SK-MEL-5 (cell line): ENCODE measurements around the gene SNRPA1. TPM values are rescaled to one million over a fixed set of nuclear protein-coding genes. Genes with fewer than 3 reads are reported as not detected.
A peak's percentile ranks its signal among the peaks of the same experiment; 100 is the strongest.
"Not testable (repeated sequence)": the region's sequence is repeated elsewhere in the genome, so short reads cannot be mapped to it uniquely, and the experiment has no call there.

Experiments
- DNase-seq: peaks from one replicate; pipeline ENCODE4 v3.0.0-alpha.2; 2016; ENCODE audit warnings: low read depth, low spot score
- in situ Hi-C: cut with HindIII; loops from 2 replicates; pipeline ENCODE4 v1.10.0; 2016; ENCODE audit warnings: low sequenced_read_pairs, high pct_unique_total_duplicates, low pct_unique_long_range_greater_than_20kb
- polyA plus RNA-seq, 2 experiments: library from polyadenylated mRNA; depleted of rRNA; stranded (reverse); fragments of >200 nt; gene quantifications; 2 replicates each; pipeline ENCODE4 v1.2.3, GENCODE V29; 2015
- total RNA-seq: library from RNA; depleted of rRNA; stranded (reverse); fragments of >200 nt; shearing (Covaris generic); gene quantifications from 2 replicates; pipeline ENCODE4 v1.2.3, GENCODE V29; 2014; rRNA removed

SNRPA1 gene
- 23.6 and 31.3 TPM in 2 replicates for total RNA-seq
- polyA plus RNA-seq (2015; cell fraction: cytosol; rRNA removed) = 56.5 and 84.0 TPM in 2 replicates
- 151 and 169 TPM in 2 replicates for polyA plus RNA-seq (2015; cell fraction: nucleus; rRNA removed)

- peak; percentile 93 for DNase-seq
- in situ Hi-C loops = no loop called here
These were observed at the start of gene SNRPA1 for GRCh38 chr15:101294731-101295606. Gene SNRPA1, minus strand, starts transcription at chr15:101295248. Its CDS starts 70 bp downstream, at chr15:101295178.

DNA sequence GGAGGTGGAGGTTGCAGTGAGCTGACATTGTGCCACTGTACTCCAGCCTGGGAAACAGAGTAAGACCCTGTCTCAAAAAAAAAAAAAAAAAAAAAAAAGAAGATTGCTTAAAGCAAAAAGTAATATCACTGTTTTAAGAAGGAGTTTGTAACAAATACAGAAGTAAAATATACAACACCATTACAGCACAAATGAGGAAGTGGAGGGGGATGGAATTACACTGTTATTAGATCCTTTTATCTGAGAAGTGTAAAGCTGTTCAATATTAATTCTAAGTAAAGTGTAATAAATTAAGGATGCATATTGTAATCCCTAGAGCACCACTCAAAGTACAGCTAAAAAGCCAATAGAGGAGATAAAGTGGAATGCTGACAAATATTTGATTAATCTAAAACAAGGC, 47.0 kb upstream of the SNRPA1 start:
- in situ Hi-C loops = no loop called here
- no peak for DNase-seq

GRCh38 chr15:101338502-101339057, 43.5 kb upstream of the SNRPA1 start:
- DNase-seq = no peak
- in situ Hi-C loops = no loop called here

GRCh38 chr15:101337976-101338375, 42.9 kb upstream of the SNRPA1 start:
- no peak for DNase-seq

GRCh38 chr15:101333907-101334789, 39.1 kb upstream of the SNRPA1 start:
- DNase-seq, in situ Hi-C loops: not testable (repeated sequence)

More at GRCh38 chr15:101337976-101338375, 42.9 kb upstream of the SNRPA1 start:
- in situ Hi-C loops = no loop called here

DNA sequence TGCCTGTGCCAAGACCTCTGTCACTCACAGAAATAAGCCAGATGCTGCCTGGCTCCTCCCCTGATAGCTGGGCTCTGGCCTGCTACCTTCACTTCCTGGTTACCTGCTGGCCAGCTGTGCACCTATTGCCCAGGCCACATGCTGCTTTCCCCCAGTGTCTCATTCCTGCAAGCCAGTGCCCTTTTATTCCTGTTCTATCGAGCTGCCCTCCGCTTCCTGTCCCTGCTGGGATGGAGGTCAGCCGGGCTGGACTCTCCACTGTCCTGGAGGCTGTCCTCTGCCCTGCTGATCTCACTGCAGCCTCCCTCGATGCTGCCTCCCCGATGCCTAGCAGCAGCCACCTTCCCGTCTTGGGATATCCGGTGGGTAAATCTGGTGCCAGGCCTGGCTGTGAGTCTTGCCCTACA, 37.0 kb upstream of the SNRPA1 start:
- in situ Hi-C loops = no loop called here
- no peak for DNase-seq

DNA sequence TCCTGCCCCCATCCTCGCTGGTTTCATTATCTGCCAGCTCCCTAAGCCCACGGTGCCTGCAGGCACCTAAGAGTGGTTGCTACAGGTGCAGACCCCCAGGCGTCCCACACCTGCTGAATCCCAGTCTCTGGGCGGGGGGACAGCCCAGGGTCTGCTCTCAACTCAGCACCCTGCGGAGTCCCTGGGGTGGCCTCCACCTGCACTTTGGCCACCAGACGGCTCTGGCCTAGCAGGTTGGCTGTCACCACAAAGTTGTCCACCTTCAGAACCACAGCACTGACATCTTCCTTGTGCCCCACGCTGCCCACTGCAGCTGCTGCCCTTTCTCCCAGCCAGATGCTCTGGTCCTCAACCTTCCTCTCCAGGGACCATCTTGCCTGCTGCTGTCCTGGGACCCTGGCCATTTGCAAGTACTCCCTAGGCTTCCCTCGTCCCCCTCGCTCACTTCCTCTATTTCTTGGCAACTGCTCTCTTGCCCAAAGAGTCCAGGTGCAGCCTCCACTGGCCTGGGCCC, 34.9 kb upstream of the SNRPA1 start:
- no peak for DNase-seq
- in situ Hi-C loops = no loop called here

DNA sequence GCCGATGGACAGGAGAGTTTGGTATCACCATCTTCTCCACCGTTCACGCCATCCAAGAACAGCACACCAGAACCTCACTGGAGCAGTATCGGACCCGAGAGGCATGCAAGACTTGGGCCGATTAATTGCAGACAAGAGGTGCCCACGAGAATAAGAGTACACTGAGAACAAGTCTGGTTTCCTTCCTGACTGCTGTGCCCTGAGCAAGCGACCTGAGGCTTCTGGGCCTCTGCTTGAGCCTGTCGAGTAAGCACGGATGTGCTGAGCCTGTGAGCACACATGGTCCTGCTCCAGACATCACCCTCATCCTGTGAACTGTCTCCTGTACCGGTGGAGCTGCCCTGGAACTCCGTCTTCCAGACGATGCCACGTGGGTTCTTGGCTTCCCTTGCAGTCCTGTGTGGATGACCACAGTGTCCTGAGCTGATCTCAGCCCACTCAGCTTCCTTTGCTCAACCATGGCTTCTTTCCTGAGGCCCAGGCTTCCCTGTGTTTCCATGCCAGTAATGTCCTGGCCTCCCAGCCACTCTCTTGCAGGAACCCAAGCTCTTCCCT, 34.3 kb upstream of the SNRPA1 start:
- in situ Hi-C loops = no loop called here

GRCh38 chr15:101328001-101328400, 33.0 kb upstream of the SNRPA1 start:
- in situ Hi-C loops = no loop called here
- no peak for DNase-seq

More for the DNA sequence above, 34.3 kb upstream of the SNRPA1 start:
- DNase-seq = no peak

DNA sequence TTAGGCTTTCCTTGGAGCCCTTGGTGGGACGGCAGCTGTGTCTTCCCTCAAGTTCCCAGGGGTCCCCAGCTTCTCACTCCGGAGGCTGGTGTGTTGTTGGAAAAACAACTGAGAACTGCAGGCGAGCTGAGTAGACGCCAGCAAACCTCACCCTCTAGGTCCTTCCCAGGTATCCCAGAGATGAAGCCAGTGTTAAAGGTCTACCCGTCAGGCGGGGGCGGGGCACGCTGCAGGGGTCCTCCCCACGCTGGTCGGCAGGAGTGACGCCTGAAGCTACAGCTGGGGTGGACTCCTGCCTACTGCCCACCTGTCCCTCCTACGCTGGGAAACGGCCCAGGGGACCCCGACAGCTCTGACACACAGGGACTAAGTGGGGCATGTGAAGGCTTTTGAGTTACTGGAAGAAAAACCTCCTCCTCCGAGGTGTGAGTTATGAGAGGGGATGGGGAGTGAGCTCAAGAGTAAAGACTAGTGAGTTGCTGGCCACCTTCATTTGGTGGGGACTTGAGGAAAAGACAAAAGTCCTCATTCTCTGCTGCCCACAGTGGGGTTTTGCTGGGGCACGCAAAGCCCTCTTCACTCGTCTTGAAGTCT, 32.2 kb upstream of the SNRPA1 start:
- no peak for DNase-seq
- in situ Hi-C loops = no loop called here

DNA sequence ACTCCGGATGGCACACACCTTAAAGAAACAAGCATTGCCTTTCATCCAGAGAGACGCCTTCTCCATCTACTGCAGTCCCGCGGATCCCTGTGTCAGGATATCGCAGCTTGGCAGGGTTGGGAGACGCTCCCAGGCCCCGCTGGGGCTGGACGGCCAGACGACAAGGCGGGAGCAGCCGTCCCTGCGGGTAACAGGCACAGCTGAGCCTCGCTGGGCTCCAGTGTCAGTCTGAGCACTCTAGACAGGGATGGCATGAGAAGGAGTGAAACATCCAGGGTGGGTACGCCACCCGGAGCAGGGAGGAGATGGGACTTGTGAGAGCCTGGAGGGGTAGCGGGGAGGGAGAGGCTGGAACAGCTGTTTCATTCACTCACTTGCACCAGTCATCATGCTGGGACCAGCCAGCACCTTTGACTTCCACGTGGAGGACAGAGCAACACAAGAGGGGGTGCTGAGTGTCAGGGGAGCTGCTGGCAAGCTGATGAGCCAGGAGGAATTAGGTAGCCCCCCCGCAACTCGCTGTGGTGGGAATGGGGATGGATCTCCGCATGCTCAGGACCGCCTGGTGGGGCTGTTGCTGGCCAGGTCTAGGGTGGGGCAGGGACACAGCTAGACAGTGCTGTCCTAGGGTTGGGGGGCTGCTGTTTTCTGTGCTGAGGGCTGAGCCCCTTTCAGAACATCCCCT, 31.6 kb upstream of the SNRPA1 start:
- DNase-seq = no peak

DNA sequence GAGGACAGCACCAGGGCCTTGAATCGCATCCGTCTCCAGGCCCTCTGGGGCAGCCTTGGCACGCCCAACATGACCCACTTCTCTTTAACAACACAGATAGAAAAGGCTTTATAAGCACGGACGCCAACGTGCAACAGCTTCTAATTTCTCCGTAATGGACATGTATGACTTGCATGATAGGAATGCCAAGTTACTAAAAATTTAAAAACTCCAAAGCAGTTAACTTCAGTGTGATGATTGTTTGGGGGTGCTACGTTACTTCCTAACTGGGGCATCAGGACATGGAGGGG, 30.9 kb upstream of the SNRPA1 start:
- in situ Hi-C loops = no loop called here
- no peak for DNase-seq

More for the DNA sequence above, 31.6 kb upstream of the SNRPA1 start:
- in situ Hi-C loops = no loop called here

- in situ Hi-C loops = no loop called here
- no peak for DNase-seq
These were observed 30.4 kb upstream of the SNRPA1 start for GRCh38 chr15:101325263-101326025.

- in situ Hi-C loops = no loop called here
- no peak for DNase-seq
These were observed 29.6 kb upstream of the SNRPA1 start for GRCh38 chr15:101324524-101325177.

DNA sequence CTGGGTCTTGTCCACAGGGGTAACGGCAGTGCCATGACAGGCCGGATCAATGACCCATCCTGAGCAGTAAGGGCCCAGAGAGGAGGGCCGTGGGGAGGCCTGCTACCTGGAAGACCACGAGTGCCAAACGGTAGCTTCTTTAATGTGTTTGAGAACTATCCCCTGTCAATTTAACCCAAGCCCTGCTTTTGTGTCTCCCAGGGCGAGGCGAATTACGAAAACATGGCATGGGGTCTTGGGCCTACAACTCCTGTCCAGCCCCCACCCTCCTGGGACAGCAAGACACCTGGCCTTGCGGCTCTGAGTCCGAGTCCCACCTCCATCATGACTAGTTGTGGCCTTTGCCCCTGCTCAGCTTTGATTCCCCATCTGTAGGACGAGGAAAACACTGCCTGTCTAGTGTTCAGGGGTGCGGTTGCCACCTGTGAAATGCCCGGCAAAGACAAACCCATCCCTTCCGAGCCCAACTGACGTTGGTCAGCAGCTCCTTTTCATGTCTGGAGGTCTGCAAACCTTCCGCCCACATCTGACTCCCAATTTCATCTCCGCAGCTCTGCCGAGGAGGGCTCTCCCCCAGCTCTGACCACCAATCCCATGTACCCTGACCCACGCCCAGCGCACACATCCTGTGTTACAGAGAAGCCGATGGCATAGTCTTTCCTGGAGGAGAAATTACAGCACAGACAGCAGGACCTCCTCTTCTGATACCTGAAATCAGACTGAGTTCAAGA, 28.9 kb upstream of the SNRPA1 start:
- in situ Hi-C loops = no loop called here

More for the DNA sequence above, 28.9 kb upstream of the SNRPA1 start:
- DNase-seq = no peak
